Adipose tissue (tissue), 3 donors: Measurements from ENCODE around the gene MICAL3. TPM values are rescaled to one million over a fixed set of nuclear protein-coding genes. Genes with fewer than 3 reads are reported as not detected.

Experiments
- H3K27ac ChIP-seq: one replicate; pipeline ENCODE4 v1.5.1; 2013; ENCODE audit warnings: low read depth, low read length
- WGBS, 3 donors: extraction: QIAGEN DNeasy Blood & Tissue Kit; methylation state at CpG; one replicate each; pipeline ENCODE4 v1.1.7; 2013; 5-methylcytosine and 5-hydroxymethylcytosine counted together
- polyA plus RNA-seq, 3 donors: library from polyadenylated mRNA; stranded (reverse); fragments of 200-250 nt; gene quantifications; one replicate each; pipeline ENCODE4 v1.2.3, GENCODE V29; 2013
- donor health status: healthy with polysubstance abuse.
- donor health status: Bipolar disorder and iron deficiency.
- donor health status: healthy.

Gene MICAL3
- polyA plus RNA-seq, 3 donors, result 7.9 to 12.1 (median 11.7) TPM

GRCh38 chr22:17860220-17860965, 164.0 kb downstream of the MICAL3 start:
- 93 to 94% (median 93%) methylated on average over 23 of the region's 23 CpGs for WGBS, 3 donors
- H3K27ac ChIP-seq, result no peak overlapping the region

- WGBS, 3 donors, result 93 to 96% (median 95%) methylated on average over 11 of the region's 11 CpGs
- no peak overlapping the region for H3K27ac ChIP-seq
Measured at GRCh38 chr22:17858033-17858432, 166.3 kb downstream of the MICAL3 start.

- no peak overlapping the region for H3K27ac ChIP-seq
- 92 to 94% (median 93%) methylated on average over 13 of the region's 13 CpGs for WGBS, 3 donors
Measured at GRCh38 chr22:17855572-17856290, 168.6 kb downstream of the MICAL3 start.

- H3K27ac ChIP-seq, result no peak overlapping the region
- 43 to 77% (median 51%) methylated on average over 6 of the region's 6 CpGs for WGBS, 3 donors
Measured at GRCh38 chr22:17853073-17853472, 171.3 kb downstream of the MICAL3 start.

- H3K27ac ChIP-seq, result no peak overlapping the region
- 72 to 86% (median 85%) methylated on average over 14 of the region's 14 CpGs for WGBS, 3 donors
Measured at GRCh38 chr22:17851759-17852158, 172.6 kb downstream of the MICAL3 start.

- 94 to 95% (median 95%) methylated on average over 18 of the region's 18 CpGs for WGBS, 3 donors
- no peak overlapping the region for H3K27ac ChIP-seq
Measured at GRCh38 chr22:17847360-17848078, 176.8 kb downstream of the MICAL3 start.

GRCh38 chr22:17846326-17846992, 177.9 kb downstream of the MICAL3 start:
- WGBS, 3 donors, result 53 to 72% (median 62%) methylated on average over 13 of the region's 13 CpGs
- H3K27ac ChIP-seq, result no peak overlapping the region

- 48 to 74% (median 56%) methylated on average over 3 of the region's 3 CpGs for WGBS, 3 donors
- H3K27ac ChIP-seq, result no peak overlapping the region
Measured at GRCh38 chr22:17845790-17846189, 178.6 kb downstream of the MICAL3 start.

- WGBS, 3 donors, result 85 to 89% (median 87%) methylated on average over 8 of the region's 8 CpGs
- no peak overlapping the region for H3K27ac ChIP-seq
Measured at GRCh38 chr22:17845327-17845726, 179.0 kb downstream of the MICAL3 start.

GRCh38 chr22:17844150-17844549, 180.2 kb downstream of the MICAL3 start:
- H3K27ac ChIP-seq, result no peak overlapping the region
- 81 to 91% (median 90%) methylated on average over 5 of the region's 5 CpGs for WGBS, 3 donors

- no peak overlapping the region for H3K27ac ChIP-seq
- WGBS, 3 donors, result 80 to 86% (median 83%) methylated on average over 18 to 20 of the region's 20 CpGs
Measured at GRCh38 chr22:17842386-17842785, 182.0 kb downstream of the MICAL3 start.

- no peak overlapping the region for H3K27ac ChIP-seq
- WGBS, 3 donors, result 88 to 97% (median 94%) methylated on average over 16 of the region's 16 CpGs
Measured at GRCh38 chr22:17841836-17842235, 182.5 kb downstream of the MICAL3 start.

GRCh38 chr22:17838180-17838865, 186.0 kb downstream of the MICAL3 start:
- no peak overlapping the region for H3K27ac ChIP-seq
- 89 to 94% (median 93%) methylated on average over 13 of the region's 13 CpGs for whole genome bisulfite sequencing, 3 donors

GRCh38 chr22:17836992-17837742, 187.2 kb downstream of the MICAL3 start:
- no peak overlapping the region for H3K27ac ChIP-seq
- 54 to 79% (median 69%) methylated on average over 14 of the region's 14 CpGs for WGBS, 3 donors

GRCh38 chr22:17835256-17835655, 189.1 kb downstream of the MICAL3 start:
- 86 to 87% (median 87%) methylated on average over 6 of the region's 6 CpGs for WGBS, 3 donors
- H3K27ac ChIP-seq, result no peak overlapping the region

- WGBS, 3 donors, result 87 to 89% (median 88%) methylated on average over 12 of the region's 12 CpGs
- no peak overlapping the region for H3K27ac ChIP-seq
Measured at GRCh38 chr22:17833489-17833888, 190.9 kb downstream of the MICAL3 start.

- H3K27ac ChIP-seq, result no peak overlapping the region
- 72 to 79% (median 74%) methylated on average over 10 of the region's 10 CpGs for WGBS, 3 donors
Measured at GRCh38 chr22:17832665-17833064, 191.7 kb downstream of the MICAL3 start.
